Keratinocyte (primary cell): ENCODE data around the gene ABHD6. TPM values are rescaled to one million over a fixed set of nuclear protein-coding genes. Genes with fewer than 3 reads are reported as not detected.

Source experiments
- DNase-seq: peaks from one replicate; pipeline ENCODE4 v3.0.0-alpha.2; 2011; ENCODE audit warnings: low read depth, missing footprints, low spot score
- FAIRE-seq: peaks from 2 replicates; lab custom pipeline; 2011; peaks lifted over from hg19 to GRCh38; lab: Jason Lieb, UNC
- H2AFZ ChIP-seq: 2 replicates; pipeline ENCODE4 v1.6.0; 2012; ENCODE audit warnings: low read length, control low read depth, inconsistent platforms; ENCODE audit not compliant: control insufficient read depth
- H3K27ac ChIP-seq: 2 replicates; pipeline ENCODE4 v1.5.1; 2011; ENCODE audit warnings: low read length; ENCODE audit not compliant: control insufficient read depth, insufficient read depth
- H3K27me3 ChIP-seq: 3 replicates; pipeline ENCODE4 v1.6.0; 2011; ENCODE audit warnings: low read length; ENCODE audit not compliant: control insufficient read depth, insufficient read depth; ENCODE audit errors: extremely low read depth
- H3K36me3 ChIP-seq, 2 experiments: 2 replicates in 1 of 2; 3 replicates in 1 of 2; pipeline ENCODE4 v1.5.1; 2011; ENCODE audit warnings: low read length in 2 of 2, mild to moderate bottlenecking in 1 of 2; ENCODE audit not compliant: control insufficient read depth in 2 of 2, insufficient read depth in 2 of 2; ENCODE audit errors: extremely low read depth in 1 of 2
- H3K4me1 ChIP-seq: 3 replicates; pipeline ENCODE4 v1.5.1; 2011; ENCODE audit warnings: low read length; ENCODE audit not compliant: control insufficient read depth, insufficient read depth; ENCODE audit errors: extremely low read depth
- H3K4me2 ChIP-seq: 3 replicates; pipeline ENCODE4 v1.6.0; 2011; ENCODE audit warnings: low read depth, low read length; ENCODE audit not compliant: control insufficient read depth, insufficient read depth; ENCODE audit errors: extremely low read depth
- H3K4me3 ChIP-seq, 3 experiments: fragments of 200-600 bp in 1 of 3; sonication (generic) in 1 of 3; 2 replicates in 2 of 3; 3 replicates in 1 of 3; pipeline ENCODE4 v1.5.1; 2011 to 2016; ENCODE audit warnings: low read length in 3 of 3, mild to moderate bottlenecking in 3 of 3, control low read depth in 2 of 3, inconsistent platforms in 1 of 3, low read depth in 1 of 3, mixed read lengths in 1 of 3, mixed run types in 1 of 3, moderate library complexity in 1 of 3; ENCODE audit not compliant: control insufficient read depth in 2 of 3, insufficient read depth in 2 of 3; ENCODE audit errors: extremely low read depth in 1 of 3
- H3K79me2 ChIP-seq: 2 replicates; pipeline ENCODE4 v1.6.0; 2012; ENCODE audit warnings: low read length; ENCODE audit not compliant: control insufficient read depth, insufficient read depth
- H3K9ac ChIP-seq: 3 replicates; pipeline ENCODE4 v1.6.0; 2011; ENCODE audit warnings: low read length; ENCODE audit not compliant: control insufficient read depth, insufficient read depth; ENCODE audit errors: extremely low read depth
- H3K9me1 ChIP-seq: 3 replicates; pipeline ENCODE4 v1.6.0; 2011; ENCODE audit warnings: low read length; ENCODE audit not compliant: control insufficient read depth, insufficient read depth; ENCODE audit errors: extremely low read depth
- H3K9me3 ChIP-seq: 2 replicates; pipeline ENCODE4 v1.5.1; 2012; ENCODE audit warnings: low read depth, low read length; ENCODE audit not compliant: control insufficient read depth
- H4K20me1 ChIP-seq: 3 replicates; pipeline ENCODE4 v1.6.0; 2011; ENCODE audit warnings: low read length; ENCODE audit not compliant: control insufficient read depth, insufficient read depth; ENCODE audit errors: extremely low read depth
- CTCF ChIP-seq, 3 experiments: IDR thresholded peaks in 1 of 3; conservative IDR thresholded peaks in 1 of 3; optimal IDR thresholded peaks in 1 of 3; 2 replicates in 2 of 3; 3 replicates in 1 of 3; pipeline versions ENCODE3 to v1.5.1; 2011; ENCODE audit warnings: low read length in 3 of 3, mild to moderate bottlenecking in 3 of 3, moderate library complexity in 2 of 3, control low read depth in 1 of 3, inconsistent platforms in 1 of 3; ENCODE audit not compliant: insufficient read depth in 2 of 3; ENCODE audit errors: extremely low read depth in 1 of 3
- EZH2 ChIP-seq: IDR thresholded peaks from one replicate; pipeline ENCODE4 v1.6.1; 2012; ENCODE audit warnings: inconsistent platforms, mild to moderate bottlenecking, low read length, moderate library complexity
- dilution Hi-C: fragments of 300-500 bp; cut with MboI; formaldehyde crosslinking; loops from one replicate; pipeline ENCODE4 v1.7.0; 2020; ENCODE audit warnings: low sequenced_read_pairs; ENCODE audit not compliant: extremely low pct_ligation_motif_present
- polyA plus RNA-seq, 5 experiments: library from polyadenylated mRNA; depleted of rRNA in 3 of 5; stranded (reverse) in 3 of 5; stranded (forward) in 1 of 5; unstranded in 1 of 5; fragments of >200 nt; gene quantifications; 1 replicate in 1 of 5; 2 replicates in 3 of 5; 3 replicates in 1 of 5; pipeline versions ENCODE4 v1.2.1 to v1.2.3, GENCODE V29; 2011 to 2012; ENCODE audit warnings: missing spikeins in 2 of 5, low read depth in 1 of 5, low replicate concordance in 1 of 5

Gene ABHD6
- polyA plus RNA-seq, 1 donor (not counting 4 experiments of a cell fraction or from before 2014, with no cell fraction given): 15.2 TPM

- peak overlapping the region; percentile 93 to 99 (median 99) for H3K4me3 ChIP-seq
Measured at GRCh38 chr3:58307639-58308215, 70.1 kb downstream of the ABHD6 start.

DNA sequence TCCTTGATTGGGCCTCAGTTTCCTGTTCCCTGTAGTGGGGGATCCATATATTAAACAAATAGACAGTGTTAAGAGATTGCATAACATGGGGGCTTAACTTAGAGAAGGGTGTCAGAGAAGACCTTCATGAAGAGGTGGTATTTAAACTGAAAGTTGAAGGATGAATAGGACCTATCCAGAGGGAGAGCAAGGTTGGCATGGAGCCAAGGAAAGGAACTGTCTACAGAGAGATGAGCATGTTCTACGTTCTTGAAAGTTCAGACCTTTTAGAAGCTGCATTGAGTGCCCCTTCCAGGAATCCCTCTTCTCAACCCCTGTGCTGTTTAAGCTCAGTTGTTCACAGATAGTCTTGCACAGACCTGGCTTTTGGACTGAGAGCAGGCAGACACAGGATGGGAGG is 71.1 kb downstream of the ABHD6 start:
- Histone ChIP-seq H4K20me1 (peaks cover 14% of the 10 kb centered on the region), H3K4me2 (peak overlapping the region; percentile 2), H3K9me1 (no peaks in the 10 kb centered on the region), H3K9me3 (no peaks in the 10 kb centered on the region), H3K9ac (no peak overlapping the region), H2AFZ (no peak overlapping the region), H3K36me3 (peaks cover 21 to 31% of the 10 kb centered on the region in 2 experiments), H3K27me3 (no peaks in the 10 kb centered on the region), H3K27ac (no peak overlapping the region), H3K79me2 (peaks cover 59% of the 10 kb centered on the region), H3K4me1 (peaks cover 20% of the 10 kb centered on the region), H3K4me3 (peak overlapping the region in 1 of 3 experiments; percentile 4)
- DNase-seq (no peak), FAIRE-seq (no peak)
- dilution Hi-C loops: no loop called here
- TF ChIP-seq CTCF (optimal IDR thresholded peaks at IDR 0.05 in 1 of 3, IDR thresholded peaks at IDR 0.05 in 1 of 3, conservative IDR thresholded peaks at IDR 0.05 in 1 of 3; ENCODE audit: extremely low read depth in 1 of 3, insufficient read depth in 2 of 3, low read length in 3 of 3): no peak
- no peak for TF ChIP-seq EZH2

More at GRCh38 chr3:58307639-58308215, 70.1 kb downstream of the ABHD6 start:
- Histone ChIP-seq H3K4me1 (peaks cover 20% of the 10 kb centered on the region), H3K4me2 (peak overlapping the region; percentile 99), H3K9me3 (no peaks in the 10 kb centered on the region), H4K20me1 (peaks cover 14% of the 10 kb centered on the region), H3K27ac (peak overlapping the region; percentile 93), H3K79me2 (peaks cover 55% of the 10 kb centered on the region), H3K27me3 (no peaks in the 10 kb centered on the region), H2AFZ (no peak overlapping the region), H3K36me3 (peaks cover 17 to 27% of the 10 kb centered on the region in 2 experiments), H3K9ac (peak overlapping the region; percentile 98), H3K9me1 (no peaks in the 10 kb centered on the region)
- dilution Hi-C loops: no loop called here
- DNase-seq: peak; percentile 54
- TF ChIP-seq CTCF (optimal IDR thresholded peaks at IDR 0.05 in 1 of 3, IDR thresholded peaks at IDR 0.05 in 1 of 3, conservative IDR thresholded peaks at IDR 0.05 in 1 of 3; ENCODE audit: extremely low read depth in 1 of 3, insufficient read depth in 2 of 3, low read length in 3 of 3): peak in 2 of 3 experiments; percentile 22 to 60
- no peak for TF ChIP-seq EZH2
- no peak for FAIRE-seq
